Caco-2 (cell line): Measurements from ENCODE around the gene TRIO. TPM values are rescaled to one million over a fixed set of nuclear protein-coding genes. Genes with fewer than 3 reads are reported as not detected.

Experiments used
- BruUV-seq: library from RNA; stranded (reverse); fragments of 400-500 nt; replicated peaks from 2 replicates; lab custom pipeline; 2021; lab: Mats Ljungman, UMichigan
- CTCF ChIA-PET: fragments of 300-600 bp; sonication (Branson Sonifier 250); formaldehyde crosslinking; loops from one replicate; lab custom pipeline; 2022; ENCODE audit warnings: antibody characterized with exemption; lab: Charles Lee
- POLR2A ChIA-PET: fragments of 300-600 bp; sonication (Branson Sonifier 250); formaldehyde crosslinking; loops from one replicate; lab custom pipeline; 2022; ENCODE audit warnings: antibody characterized with exemption; lab: Charles Lee
- DNase-seq, 2 experiments: peaks; one replicate each; pipeline versions ENCODE4 v3.0.0 to v3.0.0-alpha.2; 2020 to 2022
- H3K27me3 ChIP-seq: replicated peaks from 2 replicates; pipeline ENCODE4 v1.6.0; 2011; ENCODE audit warnings: low read length; ENCODE audit not compliant: control insufficient read depth, insufficient read depth
- H3K36me3 ChIP-seq: 2 replicates; pipeline ENCODE4 v1.5.1; 2011; ENCODE audit warnings: low read length; ENCODE audit not compliant: control insufficient read depth, insufficient read depth
- H3K4me1 ChIP-seq: fragments of 250-450 bp; sonication (Bioruptor Pico); 2 replicates; pipeline ENCODE4 v1.5.1; 2020; ENCODE audit warnings: mild to moderate bottlenecking
- H3K4me3 ChIP-seq: 2 replicates; pipeline ENCODE4 v1.5.1; 2011; ENCODE audit warnings: low read depth, mild to moderate bottlenecking, control low read depth, low read length
- H3K9me3 ChIP-seq: fragments of 250-450 bp; sonication (Bioruptor Pico); 2 replicates; pipeline ENCODE4 v1.5.1; 2020; ENCODE audit warnings: mild to moderate bottlenecking, moderate library complexity
- H3K27ac Mint-ChIP-seq: one replicate; pipeline ENCODE4 v1.8.0; 2022; ENCODE audit warnings: mixed read lengths; ENCODE audit not compliant: unreplicated experiment
- H3K27me3 Mint-ChIP-seq: one replicate; pipeline ENCODE4 v1.8.0; 2022; ENCODE audit warnings: mixed read lengths; ENCODE audit not compliant: insufficient read depth, unreplicated experiment
- H3K36me3 Mint-ChIP-seq: one replicate; pipeline ENCODE4 v1.8.0; 2022; ENCODE audit warnings: mild to moderate bottlenecking, mixed read lengths; ENCODE audit not compliant: insufficient read depth, unreplicated experiment
- H3K4me1 Mint-ChIP-seq: one replicate; pipeline ENCODE4 v1.8.0; 2022; ENCODE audit warnings: low read depth, mixed read lengths; ENCODE audit not compliant: unreplicated experiment
- H3K4me3 Mint-ChIP-seq: one replicate; pipeline ENCODE4 v1.8.0; 2022; ENCODE audit warnings: mild to moderate bottlenecking, moderate library complexity, mixed read lengths; ENCODE audit not compliant: unreplicated experiment
- H3K9me3 Mint-ChIP-seq: one replicate; pipeline ENCODE4 v1.8.0; 2022; ENCODE audit warnings: mixed read lengths; ENCODE audit not compliant: unreplicated experiment
- CTCF ChIP-seq, 2 experiments: fragments of 200-600 bp in 1 of 2; IDR thresholded peaks; 1 replicate in 1 of 2; 2 replicates in 1 of 2; pipeline versions ENCODE4 v1.5.1 to v1.8.0; 2011 to 2022; ENCODE audit warnings: antibody characterized with exemption in 1 of 2, control low read depth in 1 of 2, inconsistent platforms in 1 of 2, low read depth in 1 of 2, low read length in 1 of 2, mild to moderate bottlenecking in 1 of 2, moderate library complexity in 1 of 2; ENCODE audit not compliant: insufficient read depth in 1 of 2, severe bottlenecking in 1 of 2, unreplicated experiment in 1 of 2
- intact Hi-C: fragments of 100-400 bp; cut with micrococcal nuclease; formaldehyde crosslinking; loops from one replicate; pipeline ENCODE4 v1.10.0; 2022; ENCODE audit not compliant: unreplicated experiment
- total RNA-seq: library from RNA; stranded (reverse); gene quantifications from 2 replicates; pipeline ENCODE4 v1.2.3, GENCODE V29; 2022

The TRIO gene
- total RNA-seq, 1 experiment from 2014 or later = 92.0 TPM

DNA sequence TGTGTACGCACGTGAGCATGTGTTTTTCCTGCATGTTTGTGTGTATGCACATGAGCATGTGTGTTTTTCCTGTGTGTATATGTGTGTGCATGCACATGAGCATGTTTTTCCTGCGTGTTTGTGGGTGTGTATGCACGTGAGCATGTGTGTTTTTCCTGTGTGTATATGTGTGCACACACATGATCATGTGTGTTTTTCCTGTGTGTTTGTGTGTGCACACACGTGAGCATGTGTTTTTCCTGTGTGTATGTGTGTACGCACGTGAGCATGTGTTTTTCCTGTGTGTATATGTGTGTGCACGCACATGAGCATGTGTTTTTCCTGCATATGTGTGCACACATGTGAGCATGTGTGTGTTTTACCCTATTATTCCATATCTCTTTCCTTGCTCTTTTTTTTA, 205.9 kb downstream of the TRIO start:
- no peak overlapping the region for H3K27ac Mint-ChIP-seq
- Histone ChIP-seq H3K4me1 (no peaks in the 10 kb centered on the region), H3K4me3 (no peak overlapping the region), H3K9me3 (no peaks in the 10 kb centered on the region), H3K36me3 (no peaks in the 10 kb centered on the region; the same call in 1 of the 2 replicates), H3K27me3 (no peaks in the 10 kb centered on the region)
- ChIA-PET POLR2A (no interaction called here), CTCF (no interaction called here)
- no peak for DNase-seq
- H3K4me3 Mint-ChIP-seq = no peak overlapping the region
- no TSS peak for BruUV-seq
- no peaks in the 10 kb centered on the region for H3K9me3 Mint-ChIP-seq
- no peaks in the 10 kb centered on the region for H3K27me3 Mint-ChIP-seq
- intact Hi-C loops = no loop called here
- TF ChIP-seq CTCF (IDR thresholded peaks at IDR 0.05; ENCODE audit: insufficient read depth in 1 of 2, low read depth in 1 of 2, low read length in 1 of 2, severe bottlenecking in 1 of 2, unreplicated experiment in 1 of 2) = no peak
- H3K4me1 Mint-ChIP-seq = no peaks in the 10 kb centered on the region
- H3K36me3 Mint-ChIP-seq = peaks cover 36% of the 10 kb centered on the region

DNA sequence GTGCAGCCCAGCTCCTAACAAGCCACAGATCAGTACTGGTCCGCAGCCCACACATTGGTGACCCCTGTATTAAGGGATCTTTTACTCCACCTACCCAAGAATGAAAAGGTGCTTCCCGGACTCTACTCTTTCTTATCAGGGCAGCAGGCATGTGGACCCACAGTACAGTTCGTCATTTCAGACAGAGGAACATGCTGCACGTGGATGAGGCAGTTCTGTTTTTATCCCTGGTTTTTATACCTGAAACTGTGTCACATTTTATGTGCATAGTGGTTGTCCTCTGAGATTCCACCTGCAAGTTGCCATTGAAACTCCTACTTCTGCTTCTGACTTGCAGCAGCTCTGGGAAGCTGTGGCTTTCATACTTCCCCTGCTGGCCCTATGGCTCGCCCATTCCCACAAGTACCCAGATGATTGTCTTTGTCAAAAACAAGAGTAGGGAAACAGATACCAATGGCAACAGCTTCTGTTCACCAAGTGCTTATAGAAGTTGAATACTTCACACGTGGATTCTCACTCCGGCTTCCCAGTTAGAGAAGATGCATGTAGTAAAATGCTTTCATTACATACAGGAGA, 208.0 kb downstream of the TRIO start:
- Mint-ChIP-seq H3K36me3 (peaks cover 40% of the 10 kb centered on the region), H3K4me3 (no peak overlapping the region), H3K27ac (no peak overlapping the region), H3K4me1 (no peaks in the 10 kb centered on the region), H3K9me3 (no peaks in the 10 kb centered on the region), H3K27me3 (no peaks in the 10 kb centered on the region)
- no peaks in the 10 kb centered on the region for H3K9me3 ChIP-seq
- no peak for DNase-seq
- no peaks in the 10 kb centered on the region for H3K4me1 ChIP-seq
- H3K4me3 ChIP-seq = no peak overlapping the region
- intact Hi-C loops = no loop called here
- POLR2A ChIA-PET = no interaction called here
- no peaks in the 10 kb centered on the region; the same call in 1 of the 2 replicates for H3K36me3 ChIP-seq
- no peak for TF ChIP-seq CTCF (IDR thresholded peaks at IDR 0.05; ENCODE audit: insufficient read depth in 1 of 2, low read depth in 1 of 2, low read length in 1 of 2, severe bottlenecking in 1 of 2, unreplicated experiment in 1 of 2)
- H3K27me3 ChIP-seq = no peaks in the 10 kb centered on the region
- CTCF ChIA-PET = interaction anchor here (0.6 to 1.4 kb wide), 4 partner anchors 9 to 298 kb away, joined by 3 to 19 read pairs (median 3); no protein-coding TSS in a partner anchor
- no TSS peak for BruUV-seq

DNA sequence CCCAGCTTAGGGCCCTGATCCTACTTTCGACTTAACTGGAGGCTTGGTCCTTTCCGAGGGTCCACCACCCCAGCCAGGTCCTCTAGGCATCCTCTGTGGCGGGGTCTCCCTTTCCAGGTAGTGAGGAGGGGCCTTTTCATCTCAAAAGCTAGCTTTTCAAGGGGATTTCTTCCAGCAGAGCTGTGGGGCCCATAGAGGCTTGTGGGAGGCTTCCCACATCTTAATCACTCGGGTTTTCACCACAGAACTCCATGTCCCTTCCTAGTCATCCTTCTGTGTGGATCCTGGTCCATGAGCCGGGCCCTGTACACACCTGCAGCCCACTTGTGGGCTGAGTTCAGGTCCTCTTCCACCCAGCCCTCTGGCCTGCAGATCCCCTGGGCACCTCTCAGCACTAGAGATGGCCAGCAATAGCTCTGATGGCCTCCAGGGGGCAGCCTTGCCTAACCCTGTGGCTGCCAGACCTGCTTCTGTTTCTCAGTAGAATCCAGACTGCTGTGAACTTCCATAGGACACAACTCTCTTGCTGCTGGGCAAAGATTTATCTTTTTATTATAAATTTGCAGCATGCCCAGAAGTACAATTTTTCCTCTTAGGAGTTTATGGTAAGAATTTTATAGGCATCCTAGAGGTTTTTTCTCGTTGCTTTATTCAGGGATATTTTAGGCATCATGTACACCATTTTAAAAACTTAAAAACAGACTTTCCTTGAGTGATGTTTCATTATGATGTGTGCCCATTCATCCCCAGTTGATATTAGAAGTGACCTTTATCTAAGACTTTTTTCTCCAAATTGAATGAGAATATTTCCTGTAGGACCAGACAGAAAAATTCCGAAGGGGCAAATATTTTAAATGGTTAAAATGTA, 208.9 kb downstream of the TRIO start:
- peak; percentile 91 to 97 for TF ChIP-seq CTCF (IDR thresholded peaks at IDR 0.05; ENCODE audit: insufficient read depth in 1 of 2, low read depth in 1 of 2, low read length in 1 of 2, severe bottlenecking in 1 of 2, unreplicated experiment in 1 of 2)
- H3K4me3 ChIP-seq = no peak overlapping the region
- intact Hi-C loops = loop anchor here (1.0 kb wide), 2 partner anchors 12 to 296 kb away; no protein-coding TSS in a partner anchor
- no peak overlapping the region for H3K4me3 Mint-ChIP-seq
- H3K36me3 Mint-ChIP-seq = peaks cover 34% of the 10 kb centered on the region
- no peaks in the 10 kb centered on the region for H3K27me3 Mint-ChIP-seq
- no TSS peak for BruUV-seq
- POLR2A ChIA-PET = no interaction called here
- no peaks in the 10 kb centered on the region for H3K9me3 Mint-ChIP-seq
- H3K9me3 ChIP-seq = no peaks in the 10 kb centered on the region
- no peaks in the 10 kb centered on the region for H3K4me1 ChIP-seq
- no peak overlapping the region for H3K27ac Mint-ChIP-seq
- no peaks in the 10 kb centered on the region for H3K4me1 Mint-ChIP-seq
- CTCF ChIA-PET = interaction anchor here (0.5 to 1.4 kb wide), 9 partner anchors 10 to 494 kb away, joined by 3 to 19 read pairs (median 4); no protein-coding TSS in a partner anchor
- H3K27me3 ChIP-seq = no peaks in the 10 kb centered on the region
- H3K36me3 ChIP-seq = no peaks in the 10 kb centered on the region
- DNase-seq = peak; percentile 51 to 66
